ENCODE measurements around the gene JPH2. TPM values are rescaled to one million over a fixed set of nuclear protein-coding genes. Genes with fewer than 3 reads are reported as not detected.

The JPH2 gene
- total RNA-seq, 1 experiment from 2014 or later = 14.7 TPM

DNA sequence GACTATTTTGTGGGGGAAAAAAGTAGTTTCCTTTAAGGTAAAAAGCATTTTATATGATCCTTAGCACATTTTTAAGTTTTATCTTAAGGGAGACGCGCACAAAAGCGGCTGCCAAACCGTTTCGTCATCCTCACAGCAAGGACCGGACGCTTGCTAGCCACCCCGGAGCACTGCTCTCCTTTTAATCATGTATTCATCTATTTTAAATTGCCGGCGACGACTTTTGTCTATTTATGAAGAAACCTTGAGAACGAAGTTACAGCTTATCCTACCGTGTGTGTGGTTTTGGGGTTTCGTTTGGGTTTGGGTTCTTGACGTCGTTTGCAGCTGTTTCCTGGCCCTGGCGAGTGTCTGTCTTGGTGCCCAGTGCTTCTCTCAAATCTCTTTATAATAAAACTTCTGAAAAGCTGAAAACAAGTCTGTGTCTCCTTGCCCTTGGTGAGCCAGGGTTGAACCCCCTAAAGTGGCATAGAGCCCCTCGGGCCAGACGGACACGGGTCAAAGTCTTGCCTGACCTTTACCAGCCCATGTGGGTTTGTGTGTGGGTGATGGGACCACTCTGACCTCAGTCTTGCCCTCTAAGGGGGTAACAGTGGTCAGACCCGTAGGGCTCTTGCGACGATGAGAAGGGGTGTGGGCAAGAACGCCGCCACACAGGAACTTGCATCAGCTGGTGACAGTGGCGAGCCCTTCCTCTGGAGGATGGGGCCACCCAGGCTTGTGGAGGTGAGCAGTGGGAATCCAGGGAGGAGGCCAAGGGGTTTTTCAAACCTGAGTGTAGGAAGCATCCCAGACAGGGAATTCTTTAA, 117.6 kb downstream of the JPH2 start:
- ChIA-PET POLR2A (no interaction called here), CTCF (interaction anchor here (0.9 to 1.2 kb wide), 3 partner anchors 11 to 319 kb away, joined by 4 to 5 read pairs (median 5); no protein-coding TSS in a partner anchor)
- no peak overlapping the region for H3K27ac Mint-ChIP-seq (ENCODE audit: low read depth, unreplicated experiment)
- H3K9me3 Mint-ChIP-seq (ENCODE audit: unreplicated experiment) = no peaks in the 10 kb centered on the region
- no peak for DNase-seq (ENCODE audit: unreplicated experiment)
- H3K4me3 Mint-ChIP-seq (ENCODE audit: unreplicated experiment) = no peak overlapping the region
- intact Hi-C loops (cut with micrococcal nuclease) = no loop called here
- no peaks in the 10 kb centered on the region for H3K36me3 Mint-ChIP-seq (ENCODE audit: insufficient read depth, unreplicated experiment)
- TF ChIP-seq, protein P1, sequence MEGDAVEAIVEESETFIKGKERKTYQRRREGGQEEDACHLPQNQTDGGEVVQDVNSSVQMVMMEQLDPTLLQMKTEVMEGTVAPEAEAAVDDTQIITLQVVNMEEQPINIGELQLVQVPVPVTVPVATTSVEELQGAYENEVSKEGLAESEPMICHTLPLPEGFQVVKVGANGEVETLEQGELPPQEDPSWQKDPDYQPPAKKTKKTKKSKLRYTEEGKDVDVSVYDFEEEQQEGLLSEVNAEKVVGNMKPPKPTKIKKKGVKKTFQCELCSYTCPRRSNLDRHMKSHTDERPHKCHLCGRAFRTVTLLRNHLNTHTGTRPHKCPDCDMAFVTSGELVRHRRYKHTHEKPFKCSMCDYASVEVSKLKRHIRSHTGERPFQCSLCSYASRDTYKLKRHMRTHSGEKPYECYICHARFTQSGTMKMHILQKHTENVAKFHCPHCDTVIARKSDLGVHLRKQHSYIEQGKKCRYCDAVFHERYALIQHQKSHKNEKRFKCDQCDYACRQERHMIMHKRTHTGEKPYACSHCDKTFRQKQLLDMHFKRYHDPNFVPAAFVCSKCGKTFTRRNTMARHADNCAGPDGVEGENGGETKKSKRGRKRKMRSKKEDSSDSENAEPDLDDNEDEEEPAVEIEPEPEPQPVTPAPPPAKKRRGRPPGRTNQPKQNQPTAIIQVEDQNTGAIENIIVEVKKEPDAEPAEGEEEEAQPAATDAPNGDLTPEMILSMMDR (IDR thresholded peaks at IDR 0.05; ENCODE audit: unreplicated experiment) = no peak
- no TSS peak for BruUV-seq (replicated peaks)
- no peaks in the 10 kb centered on the region for H3K27me3 Mint-ChIP-seq (ENCODE audit: insufficient read depth, unreplicated experiment)
- no peaks in the 10 kb centered on the region for H3K4me1 Mint-ChIP-seq (ENCODE audit: insufficient read depth, unreplicated experiment)

DNA sequence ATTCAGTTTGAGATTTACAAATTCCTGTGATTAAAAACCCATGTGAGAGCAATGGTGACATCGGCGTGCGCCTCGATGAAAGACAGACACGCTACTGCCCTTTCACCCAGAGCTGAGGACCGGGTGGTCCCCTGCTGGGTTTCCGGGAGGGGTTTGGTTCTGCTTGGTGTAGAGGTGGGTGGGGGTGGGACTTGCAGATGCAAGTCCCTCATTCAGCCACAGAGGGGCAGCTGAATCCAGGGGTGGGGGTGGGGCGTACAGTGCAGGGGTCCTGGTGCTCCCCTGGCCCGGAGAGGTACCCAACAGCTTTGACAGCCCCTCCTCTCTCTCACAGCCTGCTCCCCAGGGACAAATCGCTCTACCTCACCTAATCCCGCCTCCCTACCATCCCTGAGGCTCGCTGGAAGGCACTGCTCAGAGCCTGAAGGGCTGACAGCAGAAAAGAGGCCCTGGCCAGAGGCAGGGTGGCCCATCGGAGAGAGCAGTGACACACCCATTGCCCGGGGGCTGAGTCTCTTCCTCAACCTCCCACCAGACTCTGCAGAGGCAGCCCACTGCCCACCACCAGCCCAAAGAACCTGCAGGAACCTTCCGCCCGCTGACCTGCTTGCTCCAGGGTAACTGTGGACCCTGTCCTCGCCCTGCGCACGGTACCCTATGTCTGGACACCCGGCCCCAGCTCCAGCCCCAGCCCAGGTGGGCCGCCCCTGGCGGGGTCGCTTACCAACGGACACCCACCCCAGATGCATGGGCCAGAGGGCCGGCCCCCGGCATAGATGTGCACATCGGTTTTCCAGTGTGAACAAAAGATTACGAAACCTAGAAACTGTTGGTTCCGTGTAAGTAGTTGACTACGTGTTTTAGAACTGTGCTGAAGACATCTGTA, 118.4 kb downstream of the JPH2 start:
- POLR2A ChIA-PET = no interaction called here
- Mint-ChIP-seq H3K4me1 (ENCODE audit: insufficient read depth, unreplicated experiment) (no peaks in the 10 kb centered on the region), H3K4me3 (ENCODE audit: unreplicated experiment) (no peak overlapping the region), H3K36me3 (ENCODE audit: insufficient read depth, unreplicated experiment) (no peaks in the 10 kb centered on the region), H3K27me3 (ENCODE audit: insufficient read depth, unreplicated experiment) (no peaks in the 10 kb centered on the region), H3K27ac (ENCODE audit: low read depth, unreplicated experiment) (no peak overlapping the region), H3K9me3 (ENCODE audit: unreplicated experiment) (no peaks in the 10 kb centered on the region)
- BruUV-seq (replicated peaks) = no TSS peak
- intact Hi-C loops (cut with micrococcal nuclease) = no loop called here
- CTCF ChIA-PET = interaction anchor here (0.7 to 1.2 kb wide), 4 partner anchors 21 to 319 kb away, joined by 3 to 5 read pairs (median 4); no protein-coding TSS in a partner anchor
- no peak for DNase-seq (ENCODE audit: unreplicated experiment)
- TF ChIP-seq, protein P1 (IDR thresholded peaks at IDR 0.05; ENCODE audit: unreplicated experiment) = no peak

DNA sequence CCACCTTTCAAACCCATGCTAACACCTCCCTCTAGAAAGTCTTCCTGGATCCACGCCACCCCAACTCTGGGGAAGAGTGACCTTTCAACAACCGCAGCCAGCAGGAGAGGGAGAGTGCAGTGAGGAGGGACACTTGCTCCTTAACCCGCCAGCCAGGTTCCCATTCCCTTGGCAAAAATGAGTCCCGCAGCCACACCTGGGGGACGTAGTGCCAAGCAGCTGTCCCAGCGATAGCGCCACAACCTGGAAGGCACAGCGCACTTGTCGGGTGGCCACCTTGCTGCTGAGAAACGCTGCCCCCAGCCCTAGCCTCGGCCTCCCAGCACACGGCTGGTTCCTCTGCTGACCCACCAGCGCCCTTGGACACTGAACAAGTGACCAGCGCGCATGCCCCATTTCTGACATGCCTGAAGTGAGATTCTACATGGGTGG, 119.3 kb downstream of the JPH2 start:
- no peak for DNase-seq (ENCODE audit: unreplicated experiment)
- ChIA-PET CTCF (interaction anchor here (0.5 to 1.0 kb wide), 7 partner anchors 20 to 321 kb away, joined by 3 to 6 read pairs (median 3); no protein-coding TSS in a partner anchor), POLR2A (no interaction called here)
- H3K4me3 Mint-ChIP-seq (ENCODE audit: unreplicated experiment) = no peak overlapping the region
- TF ChIP-seq, protein P1 (IDR thresholded peaks at IDR 0.05; ENCODE audit: unreplicated experiment) = no peak
- no TSS peak for BruUV-seq (replicated peaks)
- no peak overlapping the region for H3K27ac Mint-ChIP-seq (ENCODE audit: low read depth, unreplicated experiment)
- H3K9me3 Mint-ChIP-seq (ENCODE audit: unreplicated experiment) = no peaks in the 10 kb centered on the region
- H3K27me3 Mint-ChIP-seq (ENCODE audit: insufficient read depth, unreplicated experiment) = no peaks in the 10 kb centered on the region
- no peaks in the 10 kb centered on the region for H3K36me3 Mint-ChIP-seq (ENCODE audit: insufficient read depth, unreplicated experiment)
- H3K4me1 Mint-ChIP-seq (ENCODE audit: insufficient read depth, unreplicated experiment) = no peaks in the 10 kb centered on the region
- intact Hi-C loops (cut with micrococcal nuclease) = no loop called here
